ENCODE measurements around the gene UBE2J2.

The UBE2J2 gene

GRCh38 chr1:1309251-1310108, 35.8 kb upstream of the UBE2J2 start:
- no peak for DNase-seq (ENCODE audit: low read depth)

GRCh38 chr1:1308756-1309250, 35.1 kb upstream of the UBE2J2 start:
- DNase-seq (ENCODE audit: low read depth): no peak

GRCh38 chr1:1307923-1308755, 34.5 kb upstream of the UBE2J2 start, which contains the start of the genes ACAP3 and PUSL1:
ACAP3 (minus strand) TSS chr1:1307930; CDS start chr1:1307815, 115 bp downstream.
PUSL1 (plus strand) TSS chr1:1308597; CDS start chr1:1308644, 47 bp downstream.
- peak; percentile 68 for DNase-seq (ENCODE audit: low read depth)

- no peak for DNase-seq (ENCODE audit: low read depth)
Observed at GRCh38 chr1:1307261-1307922, 33.7 kb upstream of the UBE2J2 start.

- DNase-seq (ENCODE audit: low read depth): no peak
Observed at GRCh38 chr1:1306661-1307260, 33.1 kb upstream of the UBE2J2 start.

GRCh38 chr1:1306070-1306660, 32.5 kb upstream of the UBE2J2 start:
- no peak for DNase-seq (ENCODE audit: low read depth)

GRCh38 chr1:1305300-1306069, 31.8 kb upstream of the UBE2J2 start:
- peak; percentile 56 for DNase-seq (ENCODE audit: low read depth)

GRCh38 chr1:1304331-1305299, 31.0 kb upstream of the UBE2J2 start:
- no peak for DNase-seq (ENCODE audit: low read depth)

GRCh38 chr1:1303736-1304135, 30.1 kb upstream of the UBE2J2 start:
- no peak for DNase-seq (ENCODE audit: low read depth)

GRCh38 chr1:1302951-1303509, 29.4 kb upstream of the UBE2J2 start:
- no peak for DNase-seq (ENCODE audit: low read depth)

GRCh38 chr1:1302006-1302430, 28.4 kb upstream of the UBE2J2 start:
- no peak for DNase-seq (ENCODE audit: low read depth)

- DNase-seq (ENCODE audit: low read depth): no peak
Observed at GRCh38 chr1:1300352-1300739, 26.7 kb upstream of the UBE2J2 start.

- no peak for DNase-seq (ENCODE audit: low read depth)
Observed at GRCh38 chr1:1299686-1300351, 26.2 kb upstream of the UBE2J2 start.

- no peak for DNase-seq (ENCODE audit: low read depth)
Observed at GRCh38 chr1:1298861-1299685, 25.4 kb upstream of the UBE2J2 start.

GRCh38 chr1:1297802-1298424, 24.3 kb upstream of the UBE2J2 start:
- DNase-seq (ENCODE audit: low read depth): no peak

GRCh38 chr1:1296070-1297061, 22.7 kb upstream of the UBE2J2 start:
- no peak for DNase-seq (ENCODE audit: low read depth)
